Neural progenitor cell (in vitro differentiated cells): Measurements from ENCODE around the gene FAM3C.

ENCODE experiments used
- CTCF ChIP-seq: fragments of 200-600 bp; sonication (generic); IDR thresholded peaks from 2 replicates; pipeline ENCODE4 v1.5.1; 2017; ENCODE audit warnings: antibody characterized with exemption, mild to moderate bottlenecking
- EZH2 ChIP-seq: fragments of 200-600 bp; sonication (generic); IDR thresholded peaks from 2 replicates; pipeline ENCODE4 v1.6.1; 2017; ENCODE audit warnings: antibody characterized with exemption, mild to moderate bottlenecking, moderate library complexity
- EZH2phosphoT487 ChIP-seq: fragments of 200-600 bp; sonication (generic); IDR thresholded peaks from 2 replicates; pipeline ENCODE4 v1.6.1; 2017; ENCODE audit warnings: antibody characterized with exemption

- TF ChIP-seq CTCF: no peak
- TF ChIP-seq EZH2: no peak
- TF ChIP-seq EZH2phosphoT487: no peak
These were observed 82.8 kb downstream of the FAM3C start for GRCh38 chr7:121313220-121313792.
